ENCODE results near the gene ENOX1. TPM values are rescaled to one million over a fixed set of nuclear protein-coding genes. Genes with fewer than 3 reads are reported as not detected.

The ENOX1 gene
- total and polyA plus RNA-seq, 2 of the 8 experiments (the other 6 are each of a cell fraction or from before 2014, with no cell fraction given): 0.23 to 0.37 TPM

DNA sequence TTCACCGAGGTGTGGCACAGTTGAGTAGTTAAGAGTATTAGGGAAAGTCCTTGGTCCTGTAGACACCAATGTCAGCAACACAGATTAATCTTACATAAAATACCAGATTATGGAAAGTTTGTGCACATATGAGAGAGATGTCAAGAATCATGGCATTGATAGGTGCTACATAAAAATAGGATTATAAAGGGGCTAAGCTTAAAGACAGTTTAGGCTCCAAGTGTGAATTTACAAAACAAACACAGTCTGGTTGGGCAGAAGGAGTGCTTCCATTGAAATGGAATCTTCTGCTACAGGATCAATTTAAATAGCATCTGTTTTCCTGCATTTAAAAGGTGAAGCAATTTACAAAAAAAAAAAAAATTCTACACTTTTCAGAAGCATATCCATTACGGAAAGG lies 470.5 kb downstream of the ENOX1 start:
- no peaks in the 10 kb centered on the region for H3K27me3 ChIP-seq (replicated peaks in 1 of 4; ENCODE audit: control insufficient read depth in 3 of 4, extremely low read depth in 1 of 4, insufficient read depth in 3 of 4, low read length in 3 of 4)
- FAIRE-seq: no peak
- H3K36me3 ChIP-seq (ENCODE audit: control insufficient read depth in 2 of 4, insufficient read depth in 4 of 4, low read length in 3 of 4): no peaks in the 10 kb centered on the region
- DNase-seq (ENCODE audit: low read depth in 1 of 2, low spot score in 2 of 2): no peak
- H4K8ac ChIP-seq (ENCODE audit: extremely low read depth, insufficient read depth, low read length): no peak overlapping the region
- no peak overlapping the region for H2AK5ac ChIP-seq (ENCODE audit: low read depth, low read length)
- no peak overlapping the region for H2AFZ ChIP-seq (ENCODE audit: low read length)
- H3K79me1 ChIP-seq (ENCODE audit: low read depth, low read length): no peaks in the 10 kb centered on the region
- H3K27ac ChIP-seq (ENCODE audit: low read depth, low read length): no peak overlapping the region
- H3K23ac ChIP-seq (ENCODE audit: insufficient read length): no peak overlapping the region
- no peaks in the 10 kb centered on the region for H3K23me2 ChIP-seq (ENCODE audit: low read depth, low read length)
- no peak overlapping the region for H3K9ac ChIP-seq (replicated peaks in 1 of 4; ENCODE audit: extremely low read depth in 1 of 4, low read depth in 3 of 4, low read length in 3 of 4)
- H3K4me2 ChIP-seq (ENCODE audit: insufficient read depth in 1 of 2, low read depth in 2 of 2, low read length in 2 of 2): peak overlapping the region; percentile 31 to 38; a peak in 3 of 4 replicates
- ChIA-PET POLR2A (ENCODE audit: partially characterized antibody) (interaction anchor here (0.6 kb wide), 1 partner anchor 928 kb away, joined by 3 read pairs; no protein-coding TSS in a partner anchor), CTCF (ENCODE audit: partially characterized antibody) (interaction anchor here (0.7 to 2.5 kb wide), 3 partner anchors 12 to 488 kb away, joined by 3 to 9 read pairs (median 6); no protein-coding TSS in a partner anchor)
- H4K5ac ChIP-seq (ENCODE audit: insufficient read length, low read depth, low read length): no peak overlapping the region
- H3K4me3 ChIP-seq (ENCODE audit: extremely low read depth in 1 of 4, insufficient read depth in 2 of 4, low read depth in 3 of 4, low read length in 4 of 4): peak overlapping the region in 1 of 4 experiments; percentile 2; a peak in 1 of 8 replicates
- no peak overlapping the region for H3K56ac ChIP-seq (replicated peaks; ENCODE audit: insufficient read length, low read depth, low read length)
- no peak overlapping the region for H3K4ac ChIP-seq (replicated peaks; ENCODE audit: insufficient read length, low read depth, low read length)
- peak overlapping the region; percentile 84; the same call in 1 of the 2 replicates for H3K18ac ChIP-seq (ENCODE audit: extremely low read depth, low read length)
- no peaks in the 10 kb centered on the region for H3K79me2 ChIP-seq (ENCODE audit: control insufficient read depth in 1 of 2, insufficient read depth in 2 of 2, low read length in 2 of 2)
- no peak overlapping the region for H2BK12ac ChIP-seq (ENCODE audit: low read depth, low read length)
- peaks cover 5 to 24% (median 20%) of the 10 kb centered on the region in 4 experiments for H3K4me1 ChIP-seq (replicated peaks in 1 of 4; ENCODE audit: control insufficient read depth in 3 of 4, insufficient read depth in 4 of 4, low read length in 3 of 4)
- H2BK5ac ChIP-seq (ENCODE audit: low read depth, low read length): peak overlapping the region; percentile 60; the same call in 1 of the 2 replicates
- H4K91ac ChIP-seq (replicated peaks; ENCODE audit: insufficient read length, low read length): no peak overlapping the region
- peak overlapping the region; percentile 62; the same call in 1 of the 2 replicates for H2BK20ac ChIP-seq (ENCODE audit: low read length)
- 20% methylated on average over 2 of the region's 2 CpGs; no CpG with 5 or more reads in 1 of the 2 experiments for WGBS, 2 experiments (ENCODE audit: extremely low coverage in 1 of 2, insufficient coverage in 1 of 2, insufficient read length in 1 of 2, insufficient replicate concordance in 2 of 2, low coverage in 1 of 2, low lambda C conversion rate in 2 of 2, missing lambda C conversion rate in 1 of 2)
- no peaks in the 10 kb centered on the region for H3K9me3 ChIP-seq (ENCODE audit: insufficient read depth in 2 of 2, low read depth in 1 of 2, low read length in 1 of 2)
- no peak overlapping the region for H2BK120ac ChIP-seq (replicated peaks; ENCODE audit: low read depth, low read length)
- H2BK15ac ChIP-seq (ENCODE audit: low read length): no peak overlapping the region
- no peaks in the 10 kb centered on the region for H4K20me1 ChIP-seq (replicated peaks in 1 of 2; ENCODE audit: control insufficient read depth in 1 of 2, insufficient read depth in 2 of 2, low read length in 2 of 2)
- no peak overlapping the region for H3K14ac ChIP-seq (ENCODE audit: insufficient read length)
- TF ChIP-seq SAP30 (IDR thresholded peaks at IDR 0.05; ENCODE audit: insufficient read depth, insufficient replicate concordance, low read length) (no peak), RFX5 (IDR thresholded peaks at IDR 0.05; ENCODE audit: borderline replicate concordance, low read depth, low read length) (no peak), NRF1 (IDR thresholded peaks at IDR 0.05; ENCODE audit: low read depth, low read length) (no peak), TEAD4 (IDR thresholded peaks at IDR 0.05; ENCODE audit: low read depth, low read length) (no peak), POLR2AphosphoS5 (IDR thresholded peaks at IDR 0.05; ENCODE audit: low read depth, low read length) (no peak), TAF7 (optimal IDR thresholded peaks at IDR 0.05; ENCODE audit: borderline replicate concordance, low read depth, low read length) (no peak), SIX5 (IDR thresholded peaks at IDR 0.05; ENCODE audit: low read depth, low read length) (no peak), RXRA (IDR thresholded peaks at IDR 0.05; ENCODE audit: insufficient read depth, low read depth, low read length) (no peak), EP300 (IDR thresholded peaks at IDR 0.05; ENCODE audit: borderline replicate concordance in 1 of 2, low read depth in 2 of 2, low read length in 2 of 2) (no peak), KDM5A (IDR thresholded peaks at IDR 0.05; ENCODE audit: low read length) (no peak), TCF12 (IDR thresholded peaks at IDR 0.05; ENCODE audit: low read depth, low read length) (no peak), MAFK (IDR thresholded peaks at IDR 0.05; ENCODE audit: low read depth, low read length) (no peak)
- TF ChIP-seq, protein P1, sequence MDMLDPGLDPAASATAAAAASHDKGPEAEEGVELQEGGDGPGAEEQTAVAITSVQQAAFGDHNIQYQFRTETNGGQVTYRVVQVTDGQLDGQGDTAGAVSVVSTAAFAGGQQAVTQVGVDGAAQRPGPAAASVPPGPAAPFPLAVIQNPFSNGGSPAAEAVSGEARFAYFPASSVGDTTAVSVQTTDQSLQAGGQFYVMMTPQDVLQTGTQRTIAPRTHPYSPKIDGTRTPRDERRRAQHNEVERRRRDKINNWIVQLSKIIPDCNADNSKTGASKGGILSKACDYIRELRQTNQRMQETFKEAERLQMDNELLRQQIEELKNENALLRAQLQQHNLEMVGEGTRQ (IDR thresholded peaks at IDR 0.05; ENCODE audit: low read length): no peak

All from H1 (cell line).